Measurements from ENCODE around the gene HIVEP3. TPM values are rescaled to one million over a fixed set of nuclear protein-coding genes. Genes with fewer than 3 reads are reported as not detected.

Gene HIVEP3
- total RNA-seq, 1 experiment from 2014 or later, result 1.2 TPM

- POLR2A ChIA-PET, result no interaction called here
- CTCF ChIA-PET, result no interaction called here
- BruUV-seq (replicated peaks), result no TSS peak
- no peak for DNase-seq (ENCODE audit: unreplicated experiment)
- H3K27me3 Mint-ChIP-seq (ENCODE audit: insufficient read depth, unreplicated experiment), result no peaks in the 10 kb centered on the region
- peaks cover 20% of the 10 kb centered on the region for H3K4me1 Mint-ChIP-seq (ENCODE audit: insufficient read depth, unreplicated experiment)
- intact Hi-C loops (cut with micrococcal nuclease), result no loop called here
- TF ChIP-seq CTCF (IDR thresholded peaks at IDR 0.05; ENCODE audit: unreplicated experiment), result no peak
- H3K9me3 Mint-ChIP-seq (ENCODE audit: unreplicated experiment), result no peaks in the 10 kb centered on the region
- no peaks in the 10 kb centered on the region for H3K36me3 Mint-ChIP-seq (ENCODE audit: insufficient read depth, unreplicated experiment)
- H3K4me3 Mint-ChIP-seq (ENCODE audit: unreplicated experiment), result no peak overlapping the region
- H3K27ac Mint-ChIP-seq (ENCODE audit: low read depth, unreplicated experiment), result no peak overlapping the region
Measured at GRCh38 chr1:41806472-41807155, 112.1 kb downstream of the HIVEP3 start.

GRCh38 chr1:41805771-41806471 lies 112.8 kb downstream of the HIVEP3 start:
- no TSS peak for BruUV-seq (replicated peaks)
- DNase-seq (ENCODE audit: unreplicated experiment), result no peak
- H3K36me3 Mint-ChIP-seq (ENCODE audit: insufficient read depth, unreplicated experiment), result no peaks in the 10 kb centered on the region
- TF ChIP-seq CTCF (IDR thresholded peaks at IDR 0.05; ENCODE audit: unreplicated experiment), result no peak
- peaks cover 20% of the 10 kb centered on the region for H3K4me1 Mint-ChIP-seq (ENCODE audit: insufficient read depth, unreplicated experiment)
- CTCF ChIA-PET, result interaction anchor here (0.7 to 1.0 kb wide), 2 partner anchors 232 to 547 kb away, joined by 3 read pairs; no protein-coding TSS in a partner anchor
- H3K27ac Mint-ChIP-seq (ENCODE audit: low read depth, unreplicated experiment), result no peak overlapping the region
- H3K27me3 Mint-ChIP-seq (ENCODE audit: insufficient read depth, unreplicated experiment), result no peaks in the 10 kb centered on the region
- intact Hi-C loops (cut with micrococcal nuclease), result no loop called here
- H3K4me3 Mint-ChIP-seq (ENCODE audit: unreplicated experiment), result no peak overlapping the region
- POLR2A ChIA-PET, result no interaction called here
- no peaks in the 10 kb centered on the region for H3K9me3 Mint-ChIP-seq (ENCODE audit: unreplicated experiment)

- DNase-seq (ENCODE audit: unreplicated experiment), result no peak
- H3K27ac Mint-ChIP-seq (ENCODE audit: low read depth, unreplicated experiment), result peak overlapping the region; percentile 40
- POLR2A ChIA-PET, result no interaction called here
- no peaks in the 10 kb centered on the region for H3K9me3 Mint-ChIP-seq (ENCODE audit: unreplicated experiment)
- intact Hi-C loops (cut with micrococcal nuclease), result no loop called here
- no peak overlapping the region for H3K4me3 Mint-ChIP-seq (ENCODE audit: unreplicated experiment)
- TF ChIP-seq CTCF (IDR thresholded peaks at IDR 0.05; ENCODE audit: unreplicated experiment), result no peak
- no TSS peak for BruUV-seq (replicated peaks)
- H3K27me3 Mint-ChIP-seq (ENCODE audit: insufficient read depth, unreplicated experiment), result no peaks in the 10 kb centered on the region
- CTCF ChIA-PET, result interaction anchor here (0.7 to 0.9 kb wide), 2 partner anchors 23 to 1033 kb away, joined by 4 read pairs; no protein-coding TSS in a partner anchor
- H3K36me3 Mint-ChIP-seq (ENCODE audit: insufficient read depth, unreplicated experiment), result no peaks in the 10 kb centered on the region
- peaks cover 20% of the 10 kb centered on the region for H3K4me1 Mint-ChIP-seq (ENCODE audit: insufficient read depth, unreplicated experiment)
Measured at GRCh38 chr1:41804176-41804575, 114.5 kb downstream of the HIVEP3 start.

- peaks cover 20% of the 10 kb centered on the region for H3K4me1 Mint-ChIP-seq (ENCODE audit: insufficient read depth, unreplicated experiment)
- DNase-seq (ENCODE audit: unreplicated experiment), result peak; percentile 27
- H3K27ac Mint-ChIP-seq (ENCODE audit: low read depth, unreplicated experiment), result peak overlapping the region; percentile 50
- no peak for TF ChIP-seq CTCF (IDR thresholded peaks at IDR 0.05; ENCODE audit: unreplicated experiment)
- ChIA-PET CTCF (interaction anchor here (0.9 kb wide), 1 partner anchor 22 kb away, joined by 4 read pairs; no protein-coding TSS in a partner anchor), POLR2A (interaction anchor here (0.6 kb wide), 1 partner anchor 54 kb away, joined by 3 read pairs; no protein-coding TSS in a partner anchor)
- H3K36me3 Mint-ChIP-seq (ENCODE audit: insufficient read depth, unreplicated experiment), result no peaks in the 10 kb centered on the region
- H3K4me3 Mint-ChIP-seq (ENCODE audit: unreplicated experiment), result no peak overlapping the region
- H3K27me3 Mint-ChIP-seq (ENCODE audit: insufficient read depth, unreplicated experiment), result no peaks in the 10 kb centered on the region
- H3K9me3 Mint-ChIP-seq (ENCODE audit: unreplicated experiment), result no peaks in the 10 kb centered on the region
- no TSS peak for BruUV-seq (replicated peaks)
- intact Hi-C loops (cut with micrococcal nuclease), result no loop called here
Measured at GRCh38 chr1:41803656-41804055, 115.1 kb downstream of the HIVEP3 start.

Data from MCF 10A (cell line).